Measurements from ENCODE around the gene IL26. TPM values are rescaled to one million over a fixed set of nuclear protein-coding genes. Genes with fewer than 3 reads are reported as not detected.

IL26 gene
- total and polyA plus RNA-seq, 4 donors = not detected

GRCh38 chr12:68231691-68232090, 6.1 kb upstream of the IL26 start:
- H3K9me3 ChIP-seq (ENCODE audit: control insufficient read depth in 4 of 4, insufficient read depth in 3 of 4, low read length in 3 of 4) = no peaks in the 10 kb centered on the region
- H3K9ac ChIP-seq (ENCODE audit: insufficient read depth in 1 of 2, low read length in 2 of 2) = no peak overlapping the region
- 42 to 50% methylated on average over 3 of the region's 3 CpGs for WGBS, 2 donors
- no peak overlapping the region for H3K4me3 ChIP-seq
- no peaks in the 10 kb centered on the region for H3K27me3 ChIP-seq (ENCODE audit: control insufficient read depth in 3 of 3, insufficient read depth in 3 of 3, low read length in 2 of 3)
- no peak overlapping the region for H3K27ac ChIP-seq (ENCODE audit: low read depth in 1 of 2, low read length in 1 of 2)
- H3K4me1 ChIP-seq (ENCODE audit: control insufficient read depth in 5 of 5, insufficient read depth in 5 of 5, low read length in 5 of 5) = peaks cover 0 to 2% (median 0%) of the 10 kb centered on the region in 5 donors
- TF ChIP-seq, protein P1, sequence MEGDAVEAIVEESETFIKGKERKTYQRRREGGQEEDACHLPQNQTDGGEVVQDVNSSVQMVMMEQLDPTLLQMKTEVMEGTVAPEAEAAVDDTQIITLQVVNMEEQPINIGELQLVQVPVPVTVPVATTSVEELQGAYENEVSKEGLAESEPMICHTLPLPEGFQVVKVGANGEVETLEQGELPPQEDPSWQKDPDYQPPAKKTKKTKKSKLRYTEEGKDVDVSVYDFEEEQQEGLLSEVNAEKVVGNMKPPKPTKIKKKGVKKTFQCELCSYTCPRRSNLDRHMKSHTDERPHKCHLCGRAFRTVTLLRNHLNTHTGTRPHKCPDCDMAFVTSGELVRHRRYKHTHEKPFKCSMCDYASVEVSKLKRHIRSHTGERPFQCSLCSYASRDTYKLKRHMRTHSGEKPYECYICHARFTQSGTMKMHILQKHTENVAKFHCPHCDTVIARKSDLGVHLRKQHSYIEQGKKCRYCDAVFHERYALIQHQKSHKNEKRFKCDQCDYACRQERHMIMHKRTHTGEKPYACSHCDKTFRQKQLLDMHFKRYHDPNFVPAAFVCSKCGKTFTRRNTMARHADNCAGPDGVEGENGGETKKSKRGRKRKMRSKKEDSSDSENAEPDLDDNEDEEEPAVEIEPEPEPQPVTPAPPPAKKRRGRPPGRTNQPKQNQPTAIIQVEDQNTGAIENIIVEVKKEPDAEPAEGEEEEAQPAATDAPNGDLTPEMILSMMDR (IDR thresholded peaks at IDR 0.05; ENCODE audit: control extremely low read depth, extremely low read depth) = no peak
- ATAC-seq (ENCODE audit: insufficient read depth, low FRiP score) (no peak), DNase-seq (no peak)
- H3K36me3 ChIP-seq (ENCODE audit: control insufficient read depth in 4 of 4, insufficient read depth in 4 of 4, low read length in 4 of 4) = no peaks in the 10 kb centered on the region

DNA sequence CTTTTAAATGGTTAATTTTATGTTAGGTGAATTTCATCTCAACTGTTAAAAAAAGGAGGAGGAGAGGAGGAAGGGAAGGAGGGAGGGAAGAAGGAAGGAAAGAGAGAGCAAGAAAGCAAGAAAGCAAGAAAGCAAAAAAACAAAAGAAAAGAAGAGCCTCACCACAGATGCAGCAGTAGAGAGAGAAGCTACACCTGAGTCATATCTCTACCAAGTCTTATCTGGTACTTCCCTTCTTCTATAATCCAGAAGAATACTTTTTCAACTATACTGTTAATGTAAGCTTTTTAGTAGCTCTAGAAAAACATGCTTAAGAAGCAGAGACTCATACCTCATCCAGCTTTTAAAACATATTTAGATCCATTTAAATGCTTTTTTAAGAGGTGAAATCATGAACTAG, 5.6 kb upstream of the IL26 start:
- ATAC-seq (ENCODE audit: insufficient read depth, low FRiP score) (no peak), DNase-seq (no peak)
- H3K4me3 ChIP-seq = no peak overlapping the region
- H3K4me1 ChIP-seq (ENCODE audit: control insufficient read depth in 5 of 5, insufficient read depth in 5 of 5, low read length in 5 of 5) = no peaks in the 10 kb centered on the region
- H3K27ac ChIP-seq (ENCODE audit: low read depth in 1 of 2, low read length in 1 of 2) = no peak overlapping the region
- TF ChIP-seq, protein P1 (IDR thresholded peaks at IDR 0.05; ENCODE audit: control extremely low read depth, extremely low read depth) = no peak
- H3K9ac ChIP-seq (ENCODE audit: insufficient read depth in 1 of 2, low read length in 2 of 2) = no peak overlapping the region
- no peaks in the 10 kb centered on the region for H3K9me3 ChIP-seq (ENCODE audit: control insufficient read depth in 4 of 4, insufficient read depth in 3 of 4, low read length in 3 of 4)
- no peaks in the 10 kb centered on the region for H3K36me3 ChIP-seq (ENCODE audit: control insufficient read depth in 4 of 4, insufficient read depth in 4 of 4, low read length in 4 of 4)
- no peaks in the 10 kb centered on the region for H3K27me3 ChIP-seq (ENCODE audit: control insufficient read depth in 3 of 3, insufficient read depth in 3 of 3, low read length in 2 of 3)

GRCh38 chr12:68229956-68230355, 4.3 kb upstream of the IL26 start:
- 69 to 74% methylated on average over 2 of the region's 2 CpGs for WGBS, 2 donors
- H3K9ac ChIP-seq (ENCODE audit: insufficient read depth in 1 of 2, low read length in 2 of 2) = no peak overlapping the region
- ATAC-seq (ENCODE audit: insufficient read depth, low FRiP score) = no peak

More at GRCh38 chr12:68229956-68230355, 4.3 kb upstream of the IL26 start:
- Histone ChIP-seq H3K4me1 (ENCODE audit: control insufficient read depth in 5 of 5, insufficient read depth in 5 of 5, low read length in 5 of 5) (no peaks in the 10 kb centered on the region), H3K36me3 (ENCODE audit: control insufficient read depth in 4 of 4, insufficient read depth in 4 of 4, low read length in 4 of 4) (no peaks in the 10 kb centered on the region), H3K9me3 (ENCODE audit: control insufficient read depth in 4 of 4, insufficient read depth in 3 of 4, low read length in 3 of 4) (no peaks in the 10 kb centered on the region), H3K4me3 (no peak overlapping the region), H3K27ac (ENCODE audit: low read depth in 1 of 2, low read length in 1 of 2) (no peak overlapping the region), H3K27me3 (ENCODE audit: control insufficient read depth in 3 of 3, insufficient read depth in 3 of 3, low read length in 2 of 3) (peaks cover 0 to 3% (median 0%) of the 10 kb centered on the region in 3 donors)
- TF ChIP-seq, protein P1 (IDR thresholded peaks at IDR 0.05; ENCODE audit: control extremely low read depth, extremely low read depth) = no peak
- DNase-seq = no peak

All from lung (tissue), 12 donors.